ENCODE measurements around the gene ENOSF1.

Gene ENOSF1

GRCh38 chr18:671405-671804 is 41.0 kb downstream of the ENOSF1 start:
- no peak for DNase-seq

- DNase-seq, result no peak
Measured at GRCh38 chr18:670522-670921, 41.9 kb downstream of the ENOSF1 start.

GRCh38 chr18:669077-669476 is 43.4 kb downstream of the ENOSF1 start:
- no peak for DNase-seq

GRCh38 chr18:668260-668659 is 44.2 kb downstream of the ENOSF1 start:
- no peak for DNase-seq

- DNase-seq, result no peak
Measured at GRCh38 chr18:666628-667027, 45.8 kb downstream of the ENOSF1 start.

GRCh38 chr18:666177-666576 is 46.3 kb downstream of the ENOSF1 start:
- DNase-seq, result no peak

- DNase-seq, result no peak
Measured at GRCh38 chr18:662197-662596, 50.2 kb downstream of the ENOSF1 start.

- no peak for DNase-seq
Measured at GRCh38 chr18:659597-659996, 52.8 kb downstream of the ENOSF1 start.

- no peak for DNase-seq
Measured at GRCh38 chr18:658947-659533, 53.4 kb downstream of the ENOSF1 start.

- DNase-seq, result peak; percentile 68 to 70
Measured at GRCh38 chr18:658001-658946, 54.2 kb downstream of the ENOSF1 start.

- peak; percentile 50 to 66 for DNase-seq
Measured at GRCh38 chr18:657311-658000, 55.0 kb downstream of the ENOSF1 start, which contains the start of gene TYMS. Gene TYMS (plus strand): TSS chr18:657653. CDS start chr18:657743, 90 bp downstream.

- no peak for DNase-seq
Measured at GRCh38 chr18:655445-655844, 57.0 kb downstream of the ENOSF1 start.

- no peak for DNase-seq
Measured at GRCh38 chr18:654601-655000, 57.8 kb downstream of the ENOSF1 start.

- no peak for DNase-seq
Measured at GRCh38 chr18:653512-653911, 58.9 kb downstream of the ENOSF1 start.

- DNase-seq, result no peak
Measured at GRCh38 chr18:652131-652530, 60.3 kb downstream of the ENOSF1 start.

GRCh38 chr18:650428-650858 is 62.0 kb downstream of the ENOSF1 start:
- peak in 1 of 2 experiments; percentile 3 for DNase-seq

- peak in 1 of 2 experiments; percentile 27 for DNase-seq
Measured at GRCh38 chr18:649341-649740, 63.1 kb downstream of the ENOSF1 start.

GRCh38 chr18:647304-647703 is 65.1 kb downstream of the ENOSF1 start:
- no peak for DNase-seq

- no peak for DNase-seq
Measured at GRCh38 chr18:644395-645004, 67.9 kb downstream of the ENOSF1 start.

- no peak for DNase-seq
Measured at GRCh38 chr18:641224-641623, 71.2 kb downstream of the ENOSF1 start.

GRCh38 chr18:635171-635570 is 77.3 kb downstream of the ENOSF1 start:
- no peak for DNase-seq

- no peak for DNase-seq
Measured at GRCh38 chr18:634551-635045, 77.8 kb downstream of the ENOSF1 start.

GRCh38 chr18:631560-631959 is 80.9 kb downstream of the ENOSF1 start:
- DNase-seq, result no peak

Measured in NCI-H1930 (cell line).